B cell (primary cell): Measurements from ENCODE around the gene RHOT2. TPM values are rescaled to one million over a fixed set of nuclear protein-coding genes. Genes with fewer than 3 reads are reported as not detected.

Experiments used
- ATAC-seq: fragments of 200-7000 bp; cut with Tn5 transposase; one replicate; pipeline ENCODE4 v1.10.0; 2021; ENCODE audit warnings: low read depth, mild to moderate bottlenecking, moderate number of reproducible peaks, moderate library complexity
- CTCF ChIA-PET: fragments of 350-600 bp; sonication (Branson Sonifier 250); formaldehyde crosslinking; loops from one replicate; lab custom pipeline; 2021; ENCODE audit warnings: antibody characterized with exemption, inconsistent platforms; lab: Charles Lee
- POLR2A ChIA-PET: fragments of 350-600 bp; sonication (Branson Sonifier 250); formaldehyde crosslinking; loops from one replicate; lab custom pipeline; 2021; ENCODE audit warnings: antibody characterized with exemption; lab: Charles Lee
- DNase-seq: peaks from one replicate; pipeline ENCODE4 v3.0.0; 2013
- H2AFZ ChIP-seq: 2 replicates; pipeline ENCODE4 v1.6.1; 2012; ENCODE audit warnings: mild to moderate bottlenecking, low read depth, low read length; ENCODE audit not compliant: insufficient read depth, poor library complexity, severe bottlenecking
- H3K27ac ChIP-seq, 2 donors: 1 replicate in 1 of 2; 2 replicates in 1 of 2; pipeline ENCODE4 v1.5.1; 2012 to 2013; ENCODE audit warnings: low read length in 2 of 2, mild to moderate bottlenecking in 2 of 2, moderate library complexity in 1 of 2
- H3K27me3 ChIP-seq, 4 experiments: fragments of 200-600 bp in 1 of 4; sonication (generic) in 1 of 4; replicated peaks in 1 of 4; 1 replicate in 2 of 4; 2 replicates in 2 of 4; pipeline versions ENCODE4 v1.6.1 to v1.7.0; 2013 to 2016; ENCODE audit warnings: low read length in 3 of 4, mild to moderate bottlenecking in 2 of 4, mixed read lengths in 1 of 4, moderate library complexity in 1 of 4; ENCODE audit not compliant: insufficient read depth in 4 of 4, control insufficient read depth in 3 of 4; ENCODE audit errors: control extremely low read depth in 1 of 4
- H3K36me3 ChIP-seq, 2 experiments: replicated peaks in 1 of 2; 1 replicate in 1 of 2; 2 replicates in 1 of 2; pipeline versions ENCODE4 v1.6.1 to v1.7.1; 2013; ENCODE audit warnings: low read length in 1 of 2; ENCODE audit not compliant: insufficient read depth in 2 of 2, control insufficient read depth in 1 of 2; ENCODE audit errors: control extremely low read depth in 1 of 2, extremely low read depth in 1 of 2
- H3K4me1 ChIP-seq, 2 donors: fragments of 200-600 bp in 1 of 2; sonication (generic) in 1 of 2; 1 replicate in 1 of 2; 2 replicates in 1 of 2; pipeline versions ENCODE4 v1.5.1 to v1.6.1; 2013 to 2017; ENCODE audit warnings: low read length in 2 of 2; ENCODE audit not compliant: control insufficient read depth in 2 of 2, insufficient read depth in 2 of 2
- H3K4me2 ChIP-seq: replicated peaks from 2 replicates; pipeline ENCODE3; 2012; ENCODE audit warnings: mild to moderate bottlenecking, low read depth, low read length; ENCODE audit not compliant: poor library complexity, severe bottlenecking
- H3K4me3 ChIP-seq, 5 experiments: fragments of 200-600 bp in 1 of 5; sonication (generic) in 1 of 5; 1 replicate in 3 of 5; 2 replicates in 2 of 5; pipeline versions ENCODE4 v1.5.1 to v1.7.0; 2011 to 2016; ENCODE audit warnings: low read length in 4 of 5, mild to moderate bottlenecking in 4 of 5, low read depth in 2 of 5, control low read depth in 1 of 5, moderate library complexity in 1 of 5; ENCODE audit not compliant: insufficient read depth in 1 of 5; ENCODE audit errors: control extremely low read depth in 1 of 5, extremely low read depth in 1 of 5
- H3K79me2 ChIP-seq: fragments of 200-600 bp; sonication (generic); one replicate; pipeline ENCODE4 v1.6.0; 2016; ENCODE audit warnings: low read length; ENCODE audit not compliant: control insufficient read depth, insufficient read depth
- H3K9ac ChIP-seq: fragments of 200-600 bp; sonication (generic); 2 replicates; pipeline ENCODE4 v1.6.1; 2017; ENCODE audit warnings: mild to moderate bottlenecking, low read length, moderate library complexity
- H3K9me3 ChIP-seq, 3 donors: one replicate each; pipeline versions ENCODE4 v1.6.1 to v1.7.1; 2013; ENCODE audit warnings: low read length in 2 of 3; ENCODE audit not compliant: control insufficient read depth in 2 of 3, insufficient read depth in 1 of 3; ENCODE audit errors: control extremely low read depth in 1 of 3
- H4K20me1 ChIP-seq: 2 replicates; pipeline ENCODE4 v1.6.0; 2012; ENCODE audit warnings: mild to moderate bottlenecking, low read length; ENCODE audit not compliant: insufficient read depth, control insufficient read depth, poor library complexity, severe bottlenecking
- H3K27ac Mint-ChIP-seq: one replicate; pipeline ENCODE4 v1.8.0; 2021; ENCODE audit warnings: mixed read lengths
- H3K27me3 Mint-ChIP-seq: one replicate; pipeline ENCODE4 v1.8.0; 2021; ENCODE audit warnings: mixed read lengths
- H3K4me1 Mint-ChIP-seq: one replicate; pipeline ENCODE4 v1.8.0; 2021; ENCODE audit warnings: mixed read lengths
- H3K4me3 Mint-ChIP-seq: one replicate; pipeline ENCODE4 v1.8.0; 2021; ENCODE audit warnings: mixed read lengths
- H3K9me3 Mint-ChIP-seq: one replicate; pipeline ENCODE4 v1.8.0; 2022; ENCODE audit warnings: mixed read lengths; ENCODE audit not compliant: insufficient read depth
- CTCF ChIP-seq: fragments of 200-600 bp; IDR thresholded peaks from one replicate; pipeline ENCODE4 v1.8.0; 2022; ENCODE audit warnings: antibody characterized with exemption, mild to moderate bottlenecking
- EZH2 ChIP-seq: IDR thresholded peaks from 2 replicates; pipeline ENCODE4 v1.6.1; 2012; ENCODE audit warnings: borderline replicate concordance, low read depth, mild to moderate bottlenecking, moderate library complexity, low read length; ENCODE audit not compliant: insufficient read depth, poor library complexity, severe bottlenecking
- WGBS: methylation state at CpG from one replicate; pipeline ENCODE4 v1.1.5; 2013; ENCODE audit warnings: missing lambda C conversion rate; ENCODE audit not compliant: insufficient coverage; 5-methylcytosine and 5-hydroxymethylcytosine counted together
- intact Hi-C: fragments of 100-400 bp; cut with micrococcal nuclease; formaldehyde crosslinking; loops from one replicate; pipeline ENCODE4 v1.10.0; 2022
- polyA plus RNA-seq: library from polyadenylated mRNA; depleted of rRNA; stranded (reverse); fragments of >200 nt; gene quantifications from 2 replicates; pipeline ENCODE4 v1.2.3, GENCODE V29; 2012
- total RNA-seq, 2 donors: library from RNA; stranded (reverse); fragments of 120-200 nt in 1 of 2; gene quantifications; 1 replicate in 1 of 2; 2 replicates in 1 of 2; pipeline versions ENCODE4 v1.2.3 to v1.2.4, GENCODE V29; 2013 to 2022

The RHOT2 gene
- total and polyA plus RNA-seq, 2 donors (not counting 1 experiment from before 2014, with no cell fraction given), result 207 to 461 TPM

- Histone ChIP-seq H3K4me3 (peak overlapping the region; percentile 23 to 84 (median 73)), H3K4me2 (peak overlapping the region; percentile 99), H3K4me1 (peaks cover 15 to 25% of the 10 kb centered on the region in 2 donors), H3K9ac (peak overlapping the region; percentile 91), H3K9me3 (no peaks in the 10 kb centered on the region), H4K20me1 (peaks cover 31% of the 10 kb centered on the region), H3K27ac (peak overlapping the region in 1 of 2 donors; percentile 79), H2AFZ (peak overlapping the region; percentile 94), H3K79me2 (peaks cover 5% of the 10 kb centered on the region), H3K27me3 (no peaks in the 10 kb centered on the region), H3K36me3 (peaks cover 0 to 31% of the 10 kb centered on the region in 2 experiments)
- Mint-ChIP-seq H3K9me3 (no peaks in the 10 kb centered on the region), H3K27me3 (no peaks in the 10 kb centered on the region), H3K27ac (no peak overlapping the region), H3K4me1 (peaks cover 10% of the 10 kb centered on the region), H3K4me3 (peak overlapping the region; percentile 86)
- TF ChIP-seq CTCF, result no peak
- TF ChIP-seq EZH2, result no peak
- no peak for ATAC-seq
- 12% methylated on average over 50 of the region's 50 CpGs for WGBS
- intact Hi-C loops, result loop anchor here (1.0 to 5.0 kb wide), 4 partner anchors 11 to 276 kb away; partner anchors contain the start of genes JMJD8 and METTL26
- POLR2A ChIA-PET, result no interaction called here
- CTCF ChIA-PET, result interaction anchor here (2.4 kb wide), 1 partner anchor 13 kb away, joined by 7 read pairs; no protein-coding TSS in a partner anchor
- DNase-seq, result no peak
Measured at GRCh38 chr16:668519-669171, 713 bp downstream of the RHOT2 start.

GRCh38 chr16:669666-670065, 1.7 kb downstream of the RHOT2 start:
- no peak for ATAC-seq
- Histone ChIP-seq H3K27me3 (peaks cover 0 to 2% (median under 1%) of the 10 kb centered on the region in 4 experiments), H3K36me3 (peaks cover 0 to 31% of the 10 kb centered on the region in 2 experiments), H3K9me3 (no peaks in the 10 kb centered on the region), H3K4me3 (no peak overlapping the region), H3K79me2 (peaks cover 5% of the 10 kb centered on the region), H4K20me1 (peaks cover 31% of the 10 kb centered on the region), H3K4me2 (no peak overlapping the region), H3K9ac (no peak overlapping the region), H2AFZ (no peak overlapping the region), H3K27ac (no peak overlapping the region), H3K4me1 (peaks cover 15 to 25% of the 10 kb centered on the region in 2 donors)
- 98% methylated on average over 13 of the region's 13 CpGs for WGBS
- DNase-seq, result no peak
- TF ChIP-seq CTCF (no peak), EZH2 (no peak)
- ChIA-PET POLR2A (no interaction called here), CTCF (no interaction called here)
- peaks cover 10% of the 10 kb centered on the region for H3K4me1 Mint-ChIP-seq
- no peak overlapping the region for H3K27ac Mint-ChIP-seq
- H3K9me3 Mint-ChIP-seq, result no peaks in the 10 kb centered on the region
- H3K4me3 Mint-ChIP-seq, result peak overlapping the region; percentile 86
- no peaks in the 10 kb centered on the region for H3K27me3 Mint-ChIP-seq
- intact Hi-C loops, result loop anchor here (2.0 to 5.0 kb wide), 2 partner anchors 15 to 277 kb away; partner anchors contain the start of gene JMJD8
